NCI-H2081 treated with DMSO at 0.1 percent for 48 hours (cell line): ENCODE measurements around the gene SLCO3A1.

Source experiments
- DNase-seq: peaks from one replicate; lab custom pipeline; 2025; lab: John Stamatoyannopoulos, UW

SLCO3A1 gene

GRCh38 chr15:92100751-92101150 is 247.2 kb downstream of the SLCO3A1 start:
- no peak for DNase-seq

- DNase-seq, result no peak
Observed at GRCh38 chr15:92101708-92102394, 248.3 kb downstream of the SLCO3A1 start.

GRCh38 chr15:92102395-92102755 is 248.9 kb downstream of the SLCO3A1 start:
- no peak for DNase-seq

GRCh38 chr15:92104072-92104471 is 250.6 kb downstream of the SLCO3A1 start:
- no peak for DNase-seq

GRCh38 chr15:92105611-92106010 is 252.1 kb downstream of the SLCO3A1 start:
- DNase-seq, result no peak

GRCh38 chr15:92107510-92107909 is 254.0 kb downstream of the SLCO3A1 start:
- DNase-seq, result no peak

GRCh38 chr15:92109191-92109873 is 255.8 kb downstream of the SLCO3A1 start:
- no peak for DNase-seq

- DNase-seq, result no peak
Observed at GRCh38 chr15:92111291-92111690, 257.8 kb downstream of the SLCO3A1 start.

- DNase-seq, result no peak
Observed at GRCh38 chr15:92111751-92112150, 258.2 kb downstream of the SLCO3A1 start.

GRCh38 chr15:92112180-92112579 is 258.7 kb downstream of the SLCO3A1 start:
- DNase-seq, result no peak

- DNase-seq, result no peak
Observed at GRCh38 chr15:92112711-92113110, 259.2 kb downstream of the SLCO3A1 start.

- no peak for DNase-seq
Observed at GRCh38 chr15:92113832-92114231, 260.3 kb downstream of the SLCO3A1 start.

- DNase-seq, result no peak
Observed at GRCh38 chr15:92115834-92116233, 262.3 kb downstream of the SLCO3A1 start.

GRCh38 chr15:92116330-92116729 is 262.8 kb downstream of the SLCO3A1 start:
- DNase-seq, result no peak

GRCh38 chr15:92117261-92117731 is 263.8 kb downstream of the SLCO3A1 start:
- DNase-seq, result no peak

GRCh38 chr15:92118162-92118935 is 264.8 kb downstream of the SLCO3A1 start:
- DNase-seq, result no peak

GRCh38 chr15:92118936-92119325 is 265.4 kb downstream of the SLCO3A1 start:
- DNase-seq, result no peak

GRCh38 chr15:92120094-92120795 is 266.7 kb downstream of the SLCO3A1 start:
- no peak for DNase-seq

- no peak for DNase-seq
Observed at GRCh38 chr15:92121047-92121446, 267.5 kb downstream of the SLCO3A1 start.

- DNase-seq, result no peak
Observed at GRCh38 chr15:92122259-92122658, 268.8 kb downstream of the SLCO3A1 start.

- no peak for DNase-seq
Observed at GRCh38 chr15:92123962-92124656, 270.6 kb downstream of the SLCO3A1 start.

- no peak for DNase-seq
Observed at GRCh38 chr15:92124657-92125010, 271.1 kb downstream of the SLCO3A1 start.
